ENCODE results near the gene TIMM29. TPM values are rescaled to one million over a fixed set of nuclear protein-coding genes. Genes with fewer than 3 reads are reported as not detected.

Gene TIMM29
- polyA plus RNA-seq, 1 donor from 2014 or later: 39.4 TPM

DNA sequence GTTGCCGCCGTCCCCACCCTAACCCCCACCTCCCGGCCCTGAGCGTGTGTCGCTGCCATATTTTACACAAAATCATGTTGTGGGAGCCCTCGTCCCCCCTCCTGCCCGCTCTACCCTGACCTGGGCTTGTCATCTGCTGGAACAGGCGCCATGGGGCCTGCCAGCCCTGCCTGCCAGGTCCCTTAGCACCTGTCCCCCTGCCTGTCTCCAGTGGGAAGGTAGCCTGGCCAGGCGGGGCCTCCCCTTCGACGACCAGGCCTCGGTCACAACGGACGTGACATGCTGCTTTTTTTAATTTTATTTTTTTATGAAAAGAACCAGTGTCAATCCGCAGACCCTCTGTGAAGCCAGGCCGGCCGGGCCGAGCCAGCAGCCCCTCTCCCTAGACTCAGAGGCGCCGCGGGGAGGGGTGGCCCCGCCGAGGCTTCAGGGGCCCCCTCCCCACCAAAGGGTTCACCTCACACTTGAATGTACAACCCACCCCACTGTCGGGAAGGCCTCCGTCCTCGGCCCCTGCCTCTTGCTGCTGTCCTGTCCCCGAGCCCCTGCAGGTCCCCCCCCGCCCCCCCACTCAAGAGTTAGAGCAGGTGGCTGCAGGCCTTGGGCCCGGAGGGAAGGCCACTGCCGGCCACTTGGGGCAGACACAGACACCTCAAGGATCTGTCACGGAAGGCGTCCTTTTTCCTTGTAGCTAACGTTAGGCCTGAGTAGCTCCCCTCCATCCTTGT is 6.5 kb upstream of the TIMM29 start (continued):
- no peak for TF ChIP-seq RAD21 (conservative IDR thresholded peaks at IDR 0.05)

DNA sequence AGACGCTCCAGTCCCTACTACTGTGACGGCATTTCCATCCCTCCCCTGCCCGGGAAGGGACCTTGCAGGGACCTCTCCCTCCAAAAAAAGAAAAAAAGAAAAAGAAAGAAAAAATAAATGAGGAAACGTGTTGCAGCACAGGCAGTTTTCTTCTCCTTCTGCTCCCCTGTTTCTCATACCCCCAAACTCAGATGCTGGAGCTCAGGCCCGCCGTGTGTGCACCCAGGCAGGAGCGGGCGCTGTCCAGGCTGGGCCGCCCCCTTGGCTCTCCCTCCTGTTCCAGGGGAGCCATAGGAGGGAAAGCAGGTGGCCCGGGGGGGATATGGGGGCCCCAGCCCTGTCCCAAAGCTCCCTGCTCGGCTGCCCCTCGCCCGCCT is 6.0 kb upstream of the TIMM29 start:
- H3F3A ChIP-seq (ENCODE audit: insufficient read depth, low read length, poor library complexity, severe bottlenecking): no peaks in the 10 kb centered on the region
- no peaks in the 10 kb centered on the region for H4K20me1 ChIP-seq (ENCODE audit: insufficient read depth)
- H3K4me2 ChIP-seq (ENCODE audit: low read length): no peak overlapping the region
- TF ChIP-seq, protein P1, sequence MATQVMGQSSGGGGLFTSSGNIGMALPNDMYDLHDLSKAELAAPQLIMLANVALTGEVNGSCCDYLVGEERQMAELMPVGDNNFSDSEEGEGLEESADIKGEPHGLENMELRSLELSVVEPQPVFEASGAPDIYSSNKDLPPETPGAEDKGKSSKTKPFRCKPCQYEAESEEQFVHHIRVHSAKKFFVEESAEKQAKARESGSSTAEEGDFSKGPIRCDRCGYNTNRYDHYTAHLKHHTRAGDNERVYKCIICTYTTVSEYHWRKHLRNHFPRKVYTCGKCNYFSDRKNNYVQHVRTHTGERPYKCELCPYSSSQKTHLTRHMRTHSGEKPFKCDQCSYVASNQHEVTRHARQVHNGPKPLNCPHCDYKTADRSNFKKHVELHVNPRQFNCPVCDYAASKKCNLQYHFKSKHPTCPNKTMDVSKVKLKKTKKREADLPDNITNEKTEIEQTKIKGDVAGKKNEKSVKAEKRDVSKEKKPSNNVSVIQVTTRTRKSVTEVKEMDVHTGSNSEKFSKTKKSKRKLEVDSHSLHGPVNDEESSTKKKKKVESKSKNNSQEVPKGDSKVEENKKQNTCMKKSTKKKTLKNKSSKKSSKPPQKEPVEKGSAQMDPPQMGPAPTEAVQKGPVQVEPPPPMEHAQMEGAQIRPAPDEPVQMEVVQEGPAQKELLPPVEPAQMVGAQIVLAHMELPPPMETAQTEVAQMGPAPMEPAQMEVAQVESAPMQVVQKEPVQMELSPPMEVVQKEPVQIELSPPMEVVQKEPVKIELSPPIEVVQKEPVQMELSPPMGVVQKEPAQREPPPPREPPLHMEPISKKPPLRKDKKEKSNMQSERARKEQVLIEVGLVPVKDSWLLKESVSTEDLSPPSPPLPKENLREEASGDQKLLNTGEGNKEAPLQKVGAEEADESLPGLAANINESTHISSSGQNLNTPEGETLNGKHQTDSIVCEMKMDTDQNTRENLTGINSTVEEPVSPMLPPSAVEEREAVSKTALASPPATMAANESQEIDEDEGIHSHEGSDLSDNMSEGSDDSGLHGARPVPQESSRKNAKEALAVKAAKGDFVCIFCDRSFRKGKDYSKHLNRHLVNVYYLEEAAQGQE (IDR thresholded peaks at IDR 0.05; ENCODE audit: borderline replicate concordance): no peak
- TF ChIP-seq TAF1 (IDR thresholded peaks at IDR 0.05; ENCODE audit: low read depth) (no peak), RAD21 (conservative IDR thresholded peaks at IDR 0.05) (no peak), POLR2AphosphoS5 (IDR thresholded peaks at IDR 0.05) (no peak), EP300 (conservative IDR thresholded peaks at IDR 0.05; ENCODE audit: poor library complexity, severe bottlenecking) (no peak), MXI1 (conservative IDR thresholded peaks at IDR 0.05; ENCODE audit: poor library complexity, severe bottlenecking) (no peak), SMC3 (conservative IDR thresholded peaks at IDR 0.05; ENCODE audit: poor library complexity) (no peak), EZH2 (IDR thresholded peaks at IDR 0.05; ENCODE audit: borderline replicate concordance, insufficient read depth, low read length, poor library complexity, severe bottlenecking) (no peak)
- TF ChIP-seq, protein P2, sequence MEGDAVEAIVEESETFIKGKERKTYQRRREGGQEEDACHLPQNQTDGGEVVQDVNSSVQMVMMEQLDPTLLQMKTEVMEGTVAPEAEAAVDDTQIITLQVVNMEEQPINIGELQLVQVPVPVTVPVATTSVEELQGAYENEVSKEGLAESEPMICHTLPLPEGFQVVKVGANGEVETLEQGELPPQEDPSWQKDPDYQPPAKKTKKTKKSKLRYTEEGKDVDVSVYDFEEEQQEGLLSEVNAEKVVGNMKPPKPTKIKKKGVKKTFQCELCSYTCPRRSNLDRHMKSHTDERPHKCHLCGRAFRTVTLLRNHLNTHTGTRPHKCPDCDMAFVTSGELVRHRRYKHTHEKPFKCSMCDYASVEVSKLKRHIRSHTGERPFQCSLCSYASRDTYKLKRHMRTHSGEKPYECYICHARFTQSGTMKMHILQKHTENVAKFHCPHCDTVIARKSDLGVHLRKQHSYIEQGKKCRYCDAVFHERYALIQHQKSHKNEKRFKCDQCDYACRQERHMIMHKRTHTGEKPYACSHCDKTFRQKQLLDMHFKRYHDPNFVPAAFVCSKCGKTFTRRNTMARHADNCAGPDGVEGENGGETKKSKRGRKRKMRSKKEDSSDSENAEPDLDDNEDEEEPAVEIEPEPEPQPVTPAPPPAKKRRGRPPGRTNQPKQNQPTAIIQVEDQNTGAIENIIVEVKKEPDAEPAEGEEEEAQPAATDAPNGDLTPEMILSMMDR (IDR thresholded peaks at IDR 0.05; ENCODE audit: poor library complexity, severe bottlenecking): no peak
- no peaks in the 10 kb centered on the region for H3K27me3 ChIP-seq (ENCODE audit: insufficient read depth, low read depth, low read length)
- peaks cover under 1% of the 10 kb centered on the region for H3K79me2 ChIP-seq (replicated peaks; ENCODE audit: insufficient read depth, low read length)
- H2AFZ ChIP-seq (ENCODE audit: low read depth, low read length): no peak overlapping the region
- no peak overlapping the region for H3K4me3 ChIP-seq (ENCODE audit: low read length)
- H3K27ac ChIP-seq (ENCODE audit: low read length): no peak overlapping the region
- H3K9ac ChIP-seq (ENCODE audit: low read length): no peak overlapping the region
- H3K36me3 ChIP-seq (ENCODE audit: insufficient read depth, low read length): no peaks in the 10 kb centered on the region
- no peaks in the 10 kb centered on the region for H3K9me3 ChIP-seq (ENCODE audit: low read length)
- H3K9me2 ChIP-seq (ENCODE audit: insufficient read depth, low read length): no peaks in the 10 kb centered on the region

DNA sequence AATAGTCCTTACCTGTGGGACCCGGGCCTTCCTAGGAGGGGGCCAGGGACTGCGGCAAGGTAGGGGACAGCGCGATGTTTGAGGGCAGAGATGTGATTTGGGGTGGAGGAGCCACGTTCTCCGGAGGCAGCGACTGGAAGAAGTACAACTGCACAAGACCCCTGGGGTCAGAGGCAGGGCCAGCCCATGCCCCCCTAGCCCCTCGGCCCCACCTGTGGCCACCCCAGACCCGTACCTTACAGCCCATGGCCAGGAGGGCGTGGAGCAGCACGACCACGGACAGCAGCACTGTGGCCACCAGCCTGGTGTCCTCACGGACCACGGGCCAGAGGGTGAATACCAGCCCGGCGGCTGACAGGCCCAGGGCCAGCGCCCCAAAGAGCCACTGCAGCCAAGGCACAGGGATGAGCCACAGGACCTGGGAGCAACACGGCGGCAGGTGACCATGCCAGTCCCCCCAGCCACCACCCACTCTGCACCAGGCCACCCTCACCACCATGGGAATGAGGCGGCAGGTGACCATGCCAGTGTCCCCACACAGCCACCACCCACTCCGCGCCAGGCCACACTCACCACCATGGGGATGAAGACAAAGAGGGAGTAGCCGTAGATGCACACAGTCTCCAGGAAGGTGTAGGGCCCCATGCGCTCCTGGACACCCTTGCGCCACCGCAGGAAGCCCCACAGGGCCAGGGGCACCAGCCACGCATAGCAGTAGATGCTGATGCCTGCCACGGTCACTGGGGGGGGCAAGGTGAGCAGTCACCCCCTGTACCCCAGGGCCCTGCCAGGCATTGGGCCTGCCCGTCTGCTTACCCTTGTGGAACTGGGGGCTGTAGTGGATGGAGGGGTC is 5.1 kb upstream of the TIMM29 start:
- peaks cover 7% of the 10 kb centered on the region for H3K79me2 ChIP-seq (replicated peaks; ENCODE audit: insufficient read depth, low read length)
- no peaks in the 10 kb centered on the region for H3K36me3 ChIP-seq (ENCODE audit: insufficient read depth, low read length)
- H3F3A ChIP-seq (ENCODE audit: insufficient read depth, low read length, poor library complexity, severe bottlenecking): no peaks in the 10 kb centered on the region

More for the DNA sequence above, 5.1 kb upstream of the TIMM29 start:
- Histone ChIP-seq H3K9me3 (ENCODE audit: low read length) (no peaks in the 10 kb centered on the region), H4K20me1 (ENCODE audit: insufficient read depth) (no peaks in the 10 kb centered on the region), H3K9ac (ENCODE audit: low read length) (no peak overlapping the region), H3K4me2 (ENCODE audit: low read length) (no peak overlapping the region), H3K9me2 (ENCODE audit: insufficient read depth, low read length) (no peaks in the 10 kb centered on the region), H2AFZ (ENCODE audit: low read depth, low read length) (no peak overlapping the region), H3K27ac (ENCODE audit: low read length) (no peak overlapping the region), H3K4me3 (ENCODE audit: low read length) (no peak overlapping the region), H3K27me3 (ENCODE audit: insufficient read depth, low read depth, low read length) (no peaks in the 10 kb centered on the region)
- TF ChIP-seq MXI1 (conservative IDR thresholded peaks at IDR 0.05; ENCODE audit: poor library complexity, severe bottlenecking): no peak
- TF ChIP-seq, protein P2 (IDR thresholded peaks at IDR 0.05; ENCODE audit: poor library complexity, severe bottlenecking): no peak
- no peak for TF ChIP-seq TAF1 (IDR thresholded peaks at IDR 0.05; ENCODE audit: low read depth)
- TF ChIP-seq EZH2 (IDR thresholded peaks at IDR 0.05; ENCODE audit: borderline replicate concordance, insufficient read depth, low read length, poor library complexity, severe bottlenecking): no peak
- no peak for TF ChIP-seq EP300 (conservative IDR thresholded peaks at IDR 0.05; ENCODE audit: poor library complexity, severe bottlenecking)
- no peak for TF ChIP-seq SMC3 (conservative IDR thresholded peaks at IDR 0.05; ENCODE audit: poor library complexity)
- TF ChIP-seq RAD21 (conservative IDR thresholded peaks at IDR 0.05): no peak
- TF ChIP-seq, protein P1 (IDR thresholded peaks at IDR 0.05; ENCODE audit: borderline replicate concordance): no peak
- no peak for TF ChIP-seq POLR2AphosphoS5 (IDR thresholded peaks at IDR 0.05)

All from neural cell (in vitro differentiated cells).